GM13976 (cell line): Measurements from ENCODE around the gene BICRA.

Experiments
- DNase-seq: peaks from one replicate; pipeline ENCODE4 v3.0.0; 2012; ENCODE audit warnings: low spot score
- in situ Hi-C: fragments of 300-500 bp; cut with MboI; formaldehyde crosslinking; loops from one replicate; pipeline ENCODE4 v1.12.0; 2022; ENCODE audit warnings: low sequenced_read_pairs, mixed read lengths, inconsistent platforms; ENCODE audit not compliant: unreplicated experiment
- TF ChIP-seq, protein P1 (sequence below): IDR thresholded peaks from 2 replicates; pipeline ENCODE4 v1.5.1; 2012; ENCODE audit warnings: borderline replicate concordance, mild to moderate bottlenecking; ENCODE audit not compliant: insufficient read depth; ENCODE audit errors: extremely low read depth, missing control alignments, control extremely low read depth

BICRA gene

DNA sequence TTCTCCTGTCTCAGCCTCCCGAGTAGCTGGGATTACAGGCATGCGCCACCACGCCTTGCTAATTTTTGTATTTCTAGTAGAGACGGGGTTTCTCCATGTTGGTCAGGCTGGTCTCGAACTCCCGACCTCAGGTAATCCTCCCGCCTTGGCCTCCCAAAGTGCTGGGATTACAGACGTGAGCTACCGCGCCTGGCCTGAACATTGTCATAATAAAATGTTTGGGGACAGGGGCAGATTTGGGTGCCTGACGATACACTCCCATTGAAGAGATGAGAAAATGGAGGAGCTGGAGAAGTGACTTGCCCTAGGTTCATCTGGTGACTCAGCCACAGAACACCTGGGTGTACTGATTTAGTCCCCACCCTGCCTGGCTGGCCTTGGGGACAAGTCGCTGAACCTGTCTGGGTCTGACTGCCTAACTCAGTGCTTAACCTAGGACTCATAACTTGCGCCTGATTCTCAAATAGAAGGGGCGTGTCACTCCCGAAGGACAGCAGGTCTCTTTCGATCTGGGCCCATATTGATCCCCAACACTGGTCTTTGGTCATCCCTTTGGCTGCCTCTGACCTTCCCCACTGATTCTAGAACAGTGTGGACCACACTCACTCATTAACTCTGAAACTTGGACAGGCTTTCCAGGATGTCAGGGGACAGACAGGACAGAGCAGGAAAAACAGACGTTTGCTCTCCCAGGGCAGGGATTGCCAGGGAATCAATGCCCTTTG, 7.6 kb upstream of the BICRA start:
- TF ChIP-seq, protein P1, sequence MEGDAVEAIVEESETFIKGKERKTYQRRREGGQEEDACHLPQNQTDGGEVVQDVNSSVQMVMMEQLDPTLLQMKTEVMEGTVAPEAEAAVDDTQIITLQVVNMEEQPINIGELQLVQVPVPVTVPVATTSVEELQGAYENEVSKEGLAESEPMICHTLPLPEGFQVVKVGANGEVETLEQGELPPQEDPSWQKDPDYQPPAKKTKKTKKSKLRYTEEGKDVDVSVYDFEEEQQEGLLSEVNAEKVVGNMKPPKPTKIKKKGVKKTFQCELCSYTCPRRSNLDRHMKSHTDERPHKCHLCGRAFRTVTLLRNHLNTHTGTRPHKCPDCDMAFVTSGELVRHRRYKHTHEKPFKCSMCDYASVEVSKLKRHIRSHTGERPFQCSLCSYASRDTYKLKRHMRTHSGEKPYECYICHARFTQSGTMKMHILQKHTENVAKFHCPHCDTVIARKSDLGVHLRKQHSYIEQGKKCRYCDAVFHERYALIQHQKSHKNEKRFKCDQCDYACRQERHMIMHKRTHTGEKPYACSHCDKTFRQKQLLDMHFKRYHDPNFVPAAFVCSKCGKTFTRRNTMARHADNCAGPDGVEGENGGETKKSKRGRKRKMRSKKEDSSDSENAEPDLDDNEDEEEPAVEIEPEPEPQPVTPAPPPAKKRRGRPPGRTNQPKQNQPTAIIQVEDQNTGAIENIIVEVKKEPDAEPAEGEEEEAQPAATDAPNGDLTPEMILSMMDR, result no peak
- in situ Hi-C loops, result no loop called here
- no peak for DNase-seq

DNA sequence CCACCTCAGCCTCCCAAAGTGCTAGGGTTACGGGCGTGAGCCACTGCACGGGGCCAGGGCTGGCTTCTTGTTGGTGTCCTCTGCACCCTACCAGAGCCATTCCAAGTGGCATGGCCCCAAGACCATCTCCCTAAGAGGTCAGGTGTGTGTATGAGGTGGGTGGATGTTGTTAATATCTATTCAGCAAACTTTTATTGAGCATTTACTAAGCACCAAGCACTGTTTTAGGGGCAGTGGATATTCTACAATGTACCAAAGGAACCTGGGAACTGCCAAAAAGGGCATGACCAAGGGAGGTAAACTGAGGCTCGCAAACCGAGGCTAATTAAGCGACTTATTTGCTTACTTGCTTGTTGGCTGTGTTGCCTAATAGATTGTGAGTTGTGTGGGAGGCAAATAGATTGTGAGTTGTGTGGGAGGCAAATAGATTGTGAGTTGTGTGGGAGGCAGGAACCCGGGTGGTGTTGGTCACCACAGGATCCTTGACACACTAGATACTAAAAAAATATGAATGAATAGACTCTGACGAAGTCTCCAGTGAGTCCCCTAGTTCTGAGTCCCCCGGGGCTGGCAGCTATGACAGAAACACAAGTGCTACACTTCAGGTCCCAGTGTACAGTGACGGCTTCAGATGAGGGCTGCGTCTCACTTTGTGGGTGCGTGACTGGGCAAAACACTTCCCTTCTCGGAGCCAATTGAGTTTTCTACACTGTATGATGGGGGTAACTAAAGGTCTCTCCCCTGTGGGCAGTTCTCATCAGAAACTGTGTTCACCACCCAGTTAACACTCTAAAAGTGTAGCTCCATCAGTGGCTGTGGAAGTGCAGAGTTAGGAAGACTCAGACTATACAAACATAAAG, 5.0 kb upstream of the BICRA start:
- no peak for DNase-seq
- in situ Hi-C loops, result no loop called here
- TF ChIP-seq, protein P1, result no peak

DNA sequence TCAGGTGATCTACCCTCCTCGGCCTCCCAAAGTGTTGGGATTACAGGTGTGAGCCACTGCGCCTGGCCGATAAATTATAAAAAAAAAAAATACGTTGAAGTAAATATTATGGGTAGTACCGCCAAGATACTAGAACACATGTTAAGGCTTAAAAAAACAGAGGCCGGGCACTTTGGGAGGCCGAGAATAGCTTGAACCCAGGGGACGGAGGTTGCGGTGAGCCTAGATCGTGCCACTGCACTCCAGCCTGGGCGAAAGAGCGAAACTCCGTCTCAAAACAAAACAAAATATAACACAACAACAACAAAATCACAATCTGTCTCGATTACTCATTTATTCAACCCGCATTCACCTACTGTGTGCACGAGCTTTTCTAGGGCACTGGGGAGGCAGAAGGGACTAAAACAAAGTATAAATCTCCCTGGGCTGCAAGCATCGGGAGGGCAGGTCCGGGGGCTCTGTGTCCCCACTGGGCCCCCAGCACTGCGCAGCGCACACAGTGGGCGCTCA, 1.3 kb upstream of the BICRA start:
- in situ Hi-C loops, result no loop called here
- TF ChIP-seq, protein P1, result no peak
- DNase-seq, result no peak

DNA sequence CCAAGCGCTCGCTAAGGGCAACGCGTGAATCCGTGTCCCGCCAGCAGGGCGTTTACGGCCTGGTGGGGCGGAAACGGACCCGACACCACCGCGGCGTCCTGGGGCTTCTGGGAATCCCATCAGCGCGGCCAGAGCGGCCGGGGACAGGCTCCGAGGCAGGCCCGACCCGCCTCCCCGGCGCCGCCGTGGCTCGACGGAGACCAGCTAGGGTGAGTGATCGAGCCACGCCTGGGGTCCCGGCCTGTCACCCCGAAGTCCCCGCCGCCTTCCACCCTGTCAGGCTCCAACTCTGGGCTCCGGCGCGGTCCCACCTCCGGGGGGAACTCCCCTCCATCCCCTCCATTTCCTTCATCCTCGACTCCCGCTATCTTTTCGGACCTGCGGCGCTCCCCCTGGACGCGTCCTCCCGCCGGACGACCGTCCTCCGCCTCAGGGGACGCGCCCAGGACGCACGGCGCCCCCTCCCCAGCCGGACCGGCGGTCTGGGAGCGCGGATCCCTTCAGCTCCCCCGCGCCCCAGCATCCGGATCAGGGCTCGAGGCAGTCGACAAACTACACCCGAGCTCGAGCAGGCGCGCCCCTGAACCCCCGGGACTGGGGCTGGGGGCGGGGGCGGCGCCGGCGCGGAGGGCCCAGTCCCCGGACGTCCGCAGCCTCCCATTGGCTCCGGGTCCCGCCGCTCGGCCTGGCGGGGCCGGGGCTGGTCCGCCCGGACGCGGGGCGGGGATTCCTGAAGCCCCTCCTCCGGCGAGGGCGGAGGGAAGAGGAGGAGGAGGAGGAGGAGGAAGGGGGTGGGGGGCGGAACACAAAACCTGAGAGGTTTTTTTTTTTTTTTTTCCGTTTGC, 638 bp upstream of the BICRA start:
- TF ChIP-seq, protein P1, result no peak
- in situ Hi-C loops, result no loop called here
- peak; percentile 98 for DNase-seq

DNA sequence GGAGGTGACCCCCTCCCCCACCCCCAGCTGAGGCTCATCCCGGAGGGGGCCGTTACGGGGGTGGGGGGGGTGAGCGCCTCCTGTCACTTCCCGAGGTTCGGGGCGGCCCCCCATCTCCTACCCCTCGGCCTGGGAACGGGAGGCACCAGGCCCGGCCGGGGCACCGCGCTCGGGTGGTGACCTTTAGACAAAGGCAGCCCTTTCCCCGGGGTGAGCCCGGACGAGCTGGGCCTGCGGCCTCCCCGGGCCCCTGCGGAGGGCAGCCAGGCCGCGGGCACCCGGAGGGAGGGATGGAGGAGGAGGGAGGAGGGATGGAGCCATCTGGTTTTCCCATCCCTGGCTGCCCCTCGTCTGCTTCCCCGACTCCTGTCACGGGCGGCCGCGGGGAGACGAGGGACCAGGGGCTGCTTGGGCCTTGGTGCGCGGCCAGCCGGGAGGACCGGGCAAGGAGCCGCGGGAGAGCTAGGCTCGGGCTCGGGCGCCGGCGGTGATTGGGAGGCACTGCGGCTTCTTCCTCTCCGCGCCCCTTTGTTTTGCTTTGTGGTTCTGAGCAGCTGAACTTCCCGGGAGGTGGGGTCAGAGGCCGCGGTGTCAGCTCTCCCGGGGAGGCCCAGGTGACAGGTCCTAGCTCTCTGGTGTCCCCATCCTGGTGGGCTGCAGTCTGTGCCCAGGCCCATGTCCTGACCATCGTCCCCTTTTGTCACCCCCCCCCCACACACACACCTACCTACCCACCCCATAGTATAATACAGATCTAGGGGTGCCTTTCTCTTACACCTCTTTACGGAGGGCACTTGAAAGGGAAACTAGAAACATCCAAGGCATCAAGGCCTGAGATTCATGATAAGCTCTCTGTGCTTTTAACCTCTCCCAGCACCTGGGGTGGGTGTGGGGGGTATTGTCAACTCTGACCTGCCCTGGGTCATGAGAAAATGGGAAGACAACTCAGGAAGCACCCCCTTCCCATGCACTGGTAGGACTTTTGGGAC, 1.3 kb downstream of the BICRA start:
- TF ChIP-seq, protein P1, result no peak
- in situ Hi-C loops, result no loop called here

More for the DNA sequence above, 1.3 kb downstream of the BICRA start:
- peak; percentile 55 for DNase-seq
